Daoy (cell line): ENCODE data around the gene VAMP8. TPM values are rescaled to one million over a fixed set of nuclear protein-coding genes. Genes with fewer than 3 reads are reported as not detected.
A peak's percentile ranks its signal among the peaks of the same experiment; 100 is the strongest.
"Not testable (repeated sequence)": the region's sequence is repeated elsewhere in the genome, so short reads cannot be mapped to it uniquely, and the experiment has no call there.

Experiments
- DNase-seq: peaks from one replicate; pipeline ENCODE4 v3.0.0-alpha.2; 2015; ENCODE audit warnings: low read depth
- total RNA-seq: library from RNA; depleted of rRNA; stranded (reverse); fragments of >200 nt; shearing (Covaris generic); gene quantifications from 2 replicates; pipeline ENCODE4 v1.2.3, GENCODE V29; 2014

The VAMP8 gene
- total RNA-seq, 1 experiment from 2014 or later, result 6.0 TPM

- no peak for DNase-seq
Observed at GRCh38 chr2:85598594-85599340, 21.4 kb downstream of the VAMP8 start.

- DNase-seq, result no peak
Observed at GRCh38 chr2:85599468-85600234, 22.3 kb downstream of the VAMP8 start.

- DNase-seq, result no peak
Observed at GRCh38 chr2:85600235-85600575, 22.8 kb downstream of the VAMP8 start.

DNA sequence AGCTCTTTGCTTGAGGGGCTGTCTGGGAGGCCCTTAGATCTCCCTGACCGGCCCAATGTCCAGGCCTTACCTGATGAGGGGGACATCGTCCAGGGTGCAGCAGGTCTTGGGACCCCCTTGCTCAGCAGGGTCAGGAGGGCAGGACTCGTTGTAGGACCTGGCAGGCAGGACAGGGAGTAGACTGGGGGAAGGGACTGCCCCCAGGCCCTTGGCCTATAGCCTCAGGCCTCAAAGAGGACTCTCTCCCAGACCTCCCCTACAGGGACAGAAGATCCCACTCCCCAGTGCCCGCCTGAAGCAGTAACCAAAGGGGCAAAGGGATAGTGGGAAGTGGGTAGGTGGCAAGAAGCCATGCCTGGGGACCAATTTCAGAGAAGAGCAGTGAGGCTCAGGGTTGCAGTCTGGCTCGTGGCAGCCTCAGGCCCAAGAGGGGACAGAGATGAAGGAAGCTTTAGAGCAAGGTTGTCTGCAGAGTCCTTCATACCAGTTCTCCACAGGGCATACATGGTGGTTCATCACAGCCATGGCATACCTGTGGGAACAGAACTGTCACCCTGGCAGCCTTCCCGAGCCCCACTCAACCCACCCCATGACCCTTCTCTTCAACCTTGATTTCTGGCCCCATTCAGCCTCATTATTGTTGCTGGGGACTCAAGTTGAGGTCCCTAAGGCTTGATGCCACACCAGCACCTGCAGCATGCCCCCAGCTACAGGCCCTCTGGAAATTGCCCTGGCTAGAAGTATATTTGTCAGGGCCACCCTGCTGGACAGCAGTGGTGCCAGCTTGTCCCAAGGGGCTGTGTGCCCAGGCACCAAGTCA, 23.8 kb downstream of the VAMP8 start:
- no peak for DNase-seq

GRCh38 chr2:85601771-85602475, 24.5 kb downstream of the VAMP8 start:
- DNase-seq, result peak; percentile 39

DNA sequence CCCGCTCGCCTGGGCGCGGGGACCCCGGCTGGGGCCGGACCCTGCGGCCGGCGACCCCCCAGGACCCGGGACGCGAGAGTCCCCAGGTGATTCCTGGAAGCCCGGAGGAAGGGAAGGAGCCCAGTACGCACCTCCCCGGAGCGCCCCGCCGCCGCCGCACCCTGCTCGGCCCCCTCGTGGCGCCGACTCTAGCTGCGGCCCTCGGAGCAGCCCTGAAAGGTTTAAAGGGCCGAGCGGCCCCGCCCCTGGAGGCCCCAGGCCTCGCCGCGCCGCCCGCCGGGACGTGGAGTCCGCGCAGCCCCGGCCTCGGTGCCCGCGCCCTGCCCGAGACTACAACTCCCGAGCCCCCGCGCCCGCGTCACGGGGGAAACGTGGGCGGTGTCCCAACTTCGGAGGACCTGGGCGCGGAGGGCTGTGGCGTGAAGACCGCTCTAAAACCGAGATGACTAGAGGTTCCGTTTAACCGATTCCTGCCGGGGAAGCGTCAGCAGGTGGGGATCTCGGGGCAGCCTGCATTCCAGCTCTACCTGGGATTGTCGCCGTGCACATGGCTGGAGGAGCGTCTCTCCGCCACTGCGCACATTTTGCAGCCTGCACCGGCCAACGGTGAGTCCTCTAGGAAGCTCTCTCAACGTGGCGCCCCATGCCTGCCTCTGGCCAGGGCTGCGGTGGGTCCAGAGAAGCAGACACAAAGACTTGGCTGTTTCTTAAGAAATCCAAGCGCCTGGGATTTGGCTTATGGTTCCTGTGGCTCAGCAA, 25.3 kb downstream of the VAMP8 start, which contains the start of gene TMEM150A:
TMEM150A (minus strand) TSS at position 223 of the 759 bp plus-strand sequence. CDS start 750 bp downstream, outside the sequence.
- peak; percentile 93 for DNase-seq

DNA sequence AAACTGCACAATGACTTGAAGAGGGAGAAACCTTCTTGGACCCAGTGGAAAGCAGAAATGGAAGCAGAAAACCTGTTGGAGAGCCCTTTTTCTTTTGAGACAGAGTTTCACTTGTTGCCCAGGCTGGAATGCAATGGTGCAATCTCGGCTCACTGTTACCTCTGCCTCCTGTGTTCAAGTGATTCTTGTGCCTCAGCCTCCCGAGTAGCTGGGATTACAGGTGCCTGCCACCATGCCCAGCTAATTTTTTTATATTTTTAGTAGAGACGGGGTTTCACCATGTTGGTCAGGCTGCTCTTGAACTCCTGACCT, 26.7 kb downstream of the VAMP8 start:
- DNase-seq, result not testable (repeated sequence)

GRCh38 chr2:85604568-85605339, 27.4 kb downstream of the VAMP8 start:
- DNase-seq, result no peak

- DNase-seq, result peak; percentile 29
Observed at GRCh38 chr2:85605406-85606115, 28.2 kb downstream of the VAMP8 start.

DNA sequence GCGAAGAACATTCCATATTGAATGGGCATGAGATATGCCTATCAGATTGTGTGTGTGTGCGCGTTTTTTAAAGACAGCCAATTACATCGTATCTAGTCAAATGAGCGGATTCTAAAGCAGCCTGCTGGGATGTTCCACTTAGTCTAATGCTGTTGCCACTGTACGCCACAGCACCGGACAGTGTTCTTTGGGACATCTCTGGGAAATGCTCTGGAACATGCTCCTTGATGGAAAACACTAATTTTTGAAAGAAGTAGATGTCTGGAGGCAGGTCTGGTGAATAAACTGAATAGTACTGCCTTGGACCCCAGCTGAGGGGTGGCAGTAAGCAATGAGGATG, 28.7 kb downstream of the VAMP8 start:
- DNase-seq, result no peak

- DNase-seq, result no peak
Observed at GRCh38 chr2:85607268-85608215, 30.2 kb downstream of the VAMP8 start.

DNA sequence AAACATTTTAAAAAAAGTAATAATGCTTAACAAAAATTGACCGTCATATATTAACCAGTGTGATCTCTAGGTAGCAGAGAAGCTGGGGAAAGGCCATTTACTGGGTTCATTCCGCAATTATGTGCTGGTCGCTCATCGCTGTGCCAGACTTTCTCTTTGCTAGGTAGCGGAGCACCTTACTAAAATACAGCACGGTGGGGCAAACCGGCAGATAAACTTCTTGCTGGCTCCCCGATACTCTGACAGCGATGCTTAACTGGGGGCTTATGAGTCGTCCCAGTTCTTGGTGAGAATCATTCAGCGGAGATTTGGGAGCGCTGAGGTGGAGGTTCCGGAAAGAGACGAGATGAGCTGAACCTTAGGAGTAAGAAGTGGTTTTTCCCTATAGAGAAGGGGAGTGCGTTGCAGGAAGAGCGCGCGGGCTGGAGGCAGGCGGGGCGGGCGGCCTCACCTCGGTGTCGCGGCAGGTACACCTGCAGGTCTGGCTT, 33.9 kb downstream of the VAMP8 start:
- DNase-seq, result no peak

- DNase-seq, result peak; percentile 84
Observed at GRCh38 chr2:85611705-85612587, 34.6 kb downstream of the VAMP8 start, which contains the start of gene C2orf68. Gene C2orf68, minus strand, starts transcription at chr2:85612066. Its CDS starts 82 bp downstream, at chr2:85611984.

DNA sequence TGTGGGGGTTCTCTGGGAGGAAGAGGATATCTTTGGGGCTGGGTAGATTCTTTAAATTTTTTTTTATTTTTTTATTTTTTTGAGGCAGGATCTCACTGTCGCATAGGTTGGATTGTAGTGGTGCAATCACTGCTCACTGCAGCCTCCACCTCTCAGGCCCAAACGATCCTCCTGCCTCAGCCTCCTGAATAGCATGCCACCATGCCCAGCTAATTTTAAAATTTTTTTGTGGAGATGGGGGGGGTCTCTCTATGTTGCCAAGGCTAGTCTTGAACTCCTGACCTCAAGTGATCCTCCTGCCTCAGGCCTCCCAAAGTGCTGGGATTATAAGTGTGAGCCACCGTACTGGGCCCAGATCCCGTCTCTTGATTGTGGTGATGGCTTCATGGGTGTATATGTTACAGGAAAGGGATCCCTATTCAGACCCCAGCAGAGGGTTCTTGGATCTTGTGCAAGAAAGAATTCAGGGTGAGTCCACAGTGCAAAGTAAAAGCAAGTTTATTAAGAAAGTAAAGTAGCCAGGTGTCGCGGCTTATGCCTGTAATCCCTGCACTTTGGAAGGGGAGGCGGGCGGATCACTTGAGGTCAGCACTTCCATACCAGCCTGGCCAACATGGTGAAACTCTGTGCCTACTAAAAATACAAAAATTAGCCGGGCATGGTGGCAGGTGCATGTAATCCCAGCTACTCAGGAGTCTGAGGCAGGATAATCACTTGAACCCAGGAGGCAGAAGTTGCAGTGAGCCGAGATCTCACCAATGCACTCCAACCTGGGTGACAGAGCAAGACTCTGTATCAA, 36.5 kb downstream of the VAMP8 start:
- DNase-seq, result no peak

GRCh38 chr2:85614757-85615156, 37.4 kb downstream of the VAMP8 start:
- DNase-seq, result not testable (repeated sequence)

GRCh38 chr2:85615413-85615728, 38.0 kb downstream of the VAMP8 start:
- no peak for DNase-seq

- not testable (repeated sequence) for DNase-seq
Observed at GRCh38 chr2:85617723-85618122, 40.3 kb downstream of the VAMP8 start.
